NOMO-1 (cell line): ENCODE results near the gene MGAM2.

Experiments used
- DNase-seq, 2 experiments: peaks; one replicate each; lab custom pipeline; 2025; ENCODE audit not compliant: unreplicated experiment in 2 of 2; lab: John Stamatoyannopoulos, UW

Gene MGAM2

DNA sequence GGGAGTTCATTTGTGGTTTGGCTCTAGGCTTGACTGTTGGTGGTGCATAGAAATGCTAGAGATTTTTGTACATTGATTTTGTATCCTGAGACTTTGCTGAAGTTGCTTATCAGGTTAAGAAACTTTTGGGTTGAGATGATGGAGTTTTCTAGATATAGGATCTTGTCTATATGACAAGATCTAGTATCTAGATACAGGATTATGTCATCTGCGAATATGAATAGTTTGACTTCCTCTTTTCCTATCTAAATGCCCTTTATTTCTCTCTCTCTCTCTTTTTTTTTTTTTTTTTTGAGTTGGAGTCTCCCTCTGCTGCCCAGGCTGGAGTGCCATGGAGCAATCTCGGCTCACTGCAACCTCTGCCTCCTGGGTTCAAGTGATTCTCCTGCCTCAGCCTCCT is 62.9 kb downstream of the MGAM2 start:
- DNase-seq, result peak in 1 of 2 experiments; percentile 14

DNA sequence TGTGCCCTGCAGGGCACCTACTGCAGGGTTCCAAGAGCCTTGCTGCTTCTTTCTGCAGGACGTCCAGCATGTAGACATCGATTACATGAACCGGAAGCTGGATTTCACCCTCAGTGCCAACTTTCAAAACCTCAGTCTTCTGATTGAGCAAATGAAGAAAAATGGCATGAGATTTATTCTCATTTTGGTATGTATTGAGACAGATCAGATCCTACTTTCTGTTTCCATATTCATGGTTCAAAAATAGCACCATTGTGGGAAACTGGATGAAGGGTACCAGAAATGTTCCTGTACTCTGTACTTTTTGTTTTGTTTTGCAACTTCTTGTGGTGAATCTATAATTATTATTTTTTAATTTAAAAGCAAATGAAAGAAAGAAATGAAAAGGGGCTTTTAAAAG is 64.1 kb downstream of the MGAM2 start:
- DNase-seq, result peak in 1 of 2 experiments; percentile 19

DNA sequence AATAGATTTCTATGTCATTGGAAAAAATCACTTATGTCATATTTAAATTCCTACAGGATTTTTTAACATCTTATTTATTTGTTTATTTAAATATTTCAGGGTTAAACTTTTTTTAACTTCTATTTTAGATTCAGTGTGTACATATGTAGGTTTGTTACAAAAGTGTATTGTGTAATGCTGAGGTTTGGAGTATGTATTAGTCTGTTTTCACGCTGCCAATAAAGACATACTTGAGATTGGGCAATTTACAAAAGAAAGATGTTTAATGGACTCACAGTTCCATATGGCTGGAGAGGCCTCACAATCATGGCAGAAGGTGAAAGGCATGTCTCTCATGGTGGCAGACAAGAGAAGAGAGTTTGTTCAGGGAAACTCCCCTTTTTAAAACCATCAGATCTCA is 65.4 kb downstream of the MGAM2 start:
- DNase-seq, result no peak

DNA sequence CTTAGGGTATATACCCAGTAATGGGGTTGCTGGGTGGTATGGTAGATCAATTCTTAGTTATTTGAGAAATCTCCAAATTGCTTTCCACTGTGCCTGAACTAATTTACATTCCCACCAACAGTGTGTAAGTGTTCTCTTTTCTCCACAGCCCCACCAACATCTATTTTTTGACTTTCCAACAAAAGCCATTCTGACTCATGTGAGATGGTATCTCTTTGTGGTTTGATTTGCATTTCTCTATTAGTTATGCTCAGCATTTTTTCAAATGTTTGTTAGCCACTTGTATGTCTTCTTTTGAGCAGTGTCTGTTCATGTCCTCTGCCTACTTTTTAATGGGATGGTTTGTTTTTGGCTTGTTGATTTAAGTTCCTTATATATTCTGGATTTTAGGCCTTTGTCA is 66.4 kb downstream of the MGAM2 start:
- DNase-seq, result no peak

GRCh38 chr7:142180426-142180825 is 68.9 kb downstream of the MGAM2 start:
- no peak for DNase-seq

DNA sequence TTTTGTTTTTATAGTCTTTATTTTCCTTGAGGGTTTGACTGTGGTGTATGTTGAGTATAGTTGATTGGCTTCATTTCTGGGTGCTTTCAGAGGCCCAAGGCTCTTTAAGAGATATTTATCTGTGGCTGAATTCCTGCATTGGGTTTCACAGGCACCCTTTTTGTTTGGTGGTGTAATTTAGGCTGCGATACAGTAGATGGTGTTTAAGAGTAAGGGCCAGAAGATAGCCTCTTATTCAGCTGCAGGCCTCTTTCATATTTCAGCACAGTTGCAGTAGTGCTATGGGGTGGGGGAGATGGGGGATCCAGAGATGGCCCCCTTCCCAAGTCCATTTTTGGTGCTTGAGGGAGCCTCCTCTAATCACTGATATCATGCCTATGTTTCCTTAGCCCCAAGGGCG is 69.7 kb downstream of the MGAM2 start:
- DNase-seq, result no peak

- no peak for DNase-seq
Measured at GRCh38 chr7:142181966-142182365, 70.4 kb downstream of the MGAM2 start.

- DNase-seq, result no peak
Measured at GRCh38 chr7:142185069-142185468, 73.6 kb downstream of the MGAM2 start.

- peak in 1 of 2 experiments; percentile 6 for DNase-seq
Measured at GRCh38 chr7:142185801-142186200, 74.3 kb downstream of the MGAM2 start.

DNA sequence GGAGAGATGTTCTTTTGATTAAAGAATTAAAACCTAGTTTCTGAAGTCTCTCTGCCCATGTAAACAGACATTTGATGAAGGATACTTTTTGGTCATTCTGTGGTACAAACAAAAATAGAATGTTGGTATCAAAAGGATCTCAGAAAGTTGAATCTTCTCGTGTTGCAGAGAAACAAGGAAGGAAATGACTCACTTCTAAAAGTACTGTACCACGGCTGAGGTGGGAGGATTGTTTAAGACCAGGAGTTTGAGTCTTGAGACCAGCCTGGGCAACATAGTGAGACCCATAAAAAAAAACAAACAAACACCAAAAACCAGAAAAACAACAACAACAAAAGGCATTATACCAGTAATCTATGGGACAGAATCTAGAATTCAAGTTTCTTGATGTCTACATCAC is 76.6 kb downstream of the MGAM2 start:
- peak in 1 of 2 experiments; percentile 47 for DNase-seq

- DNase-seq, result peak in 1 of 2 experiments; percentile 17
Measured at GRCh38 chr7:142188846-142189245, 77.3 kb downstream of the MGAM2 start.

GRCh38 chr7:142194201-142194600 is 82.7 kb downstream of the MGAM2 start:
- no peak for DNase-seq

DNA sequence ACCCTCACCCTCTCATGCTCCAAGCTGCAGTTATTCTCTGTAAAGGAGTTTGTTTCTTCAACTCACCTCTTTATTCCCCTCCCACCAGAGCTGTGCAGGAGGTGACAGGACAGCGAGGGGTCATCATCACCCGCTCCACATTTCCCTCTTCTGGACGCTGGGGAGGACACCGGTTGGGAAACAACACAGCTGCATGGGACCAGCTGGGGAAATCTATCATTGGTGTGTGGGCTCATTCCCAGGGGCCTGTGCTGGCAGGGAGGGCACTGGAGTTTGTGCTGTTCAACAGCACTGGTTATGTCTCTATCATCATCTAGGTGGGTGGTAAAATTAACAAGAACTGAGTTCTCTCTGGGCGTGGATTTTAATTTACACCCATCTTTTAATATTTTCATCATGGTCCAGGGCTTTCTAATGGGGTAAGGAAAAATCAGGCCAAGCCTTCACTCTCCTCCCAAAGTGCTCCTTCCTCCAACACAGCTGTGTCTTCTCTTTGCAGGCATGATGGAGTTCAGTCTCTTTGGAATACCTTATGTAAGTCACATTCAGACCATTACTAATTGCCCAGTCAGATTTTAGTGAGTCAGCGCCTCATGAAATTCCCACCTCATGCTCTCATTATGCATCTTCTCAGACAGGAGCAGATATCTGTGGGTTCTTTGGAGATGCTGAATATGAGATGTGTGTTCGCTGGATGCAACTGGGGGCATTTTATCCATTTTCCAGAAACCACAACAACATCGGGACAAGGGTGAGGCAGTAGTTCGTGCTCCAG is 84.7 kb downstream of the MGAM2 start:
- DNase-seq, result no peak

- DNase-seq, result no peak
Measured at GRCh38 chr7:142200206-142200605, 88.7 kb downstream of the MGAM2 start.

DNA sequence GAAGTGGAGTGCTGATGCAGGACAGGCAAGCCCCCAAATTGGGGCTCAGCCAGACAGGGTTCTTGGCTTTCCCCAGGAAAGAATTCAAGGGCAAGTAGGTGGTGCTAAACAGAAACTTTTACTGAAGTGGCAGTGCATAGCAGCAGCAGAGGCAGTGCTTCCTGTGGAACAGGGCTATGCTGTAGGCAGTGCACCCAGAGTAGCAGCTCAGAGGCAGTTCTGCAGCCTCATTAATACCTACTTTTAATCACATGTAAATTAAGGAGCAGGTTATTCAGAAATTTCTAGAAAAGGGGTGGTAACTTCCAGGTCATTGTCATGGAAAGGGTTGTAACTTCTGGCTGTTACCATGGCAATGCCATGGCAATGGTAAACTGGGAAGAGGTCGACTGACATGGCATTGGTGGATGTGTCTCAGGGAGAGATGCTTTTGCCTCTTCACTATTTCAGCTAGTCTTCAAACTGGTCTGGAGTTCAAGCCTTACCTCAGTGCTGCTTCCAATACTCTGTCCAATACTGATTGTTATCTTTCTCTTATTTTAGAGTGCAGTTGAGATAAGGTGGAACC is 117.1 kb downstream of the MGAM2 start:
- no peak for DNase-seq

DNA sequence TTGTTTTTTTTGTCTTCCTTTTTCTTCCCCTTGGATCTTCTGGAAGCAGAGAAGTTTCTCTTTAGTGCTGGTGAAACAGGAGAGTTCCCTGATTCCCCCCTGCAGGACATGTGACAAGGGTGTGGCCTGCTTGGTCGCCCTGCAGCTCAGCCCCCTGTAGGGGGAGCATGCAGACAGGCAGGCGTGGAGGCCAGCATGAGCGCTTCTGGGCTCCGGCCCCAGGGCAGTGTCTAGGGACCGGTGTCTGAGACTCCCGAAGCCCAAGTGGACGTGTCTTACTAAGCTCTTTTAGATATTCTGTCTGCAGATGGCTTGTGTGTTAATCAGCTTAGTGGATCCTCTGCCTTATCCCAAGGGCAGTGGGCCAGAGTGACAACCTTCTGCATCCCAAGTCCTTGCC is 120.2 kb downstream of the MGAM2 start:
- no peak for DNase-seq

GRCh38 chr7:142240546-142240945 is 129.0 kb downstream of the MGAM2 start:
- DNase-seq, result no peak

DNA sequence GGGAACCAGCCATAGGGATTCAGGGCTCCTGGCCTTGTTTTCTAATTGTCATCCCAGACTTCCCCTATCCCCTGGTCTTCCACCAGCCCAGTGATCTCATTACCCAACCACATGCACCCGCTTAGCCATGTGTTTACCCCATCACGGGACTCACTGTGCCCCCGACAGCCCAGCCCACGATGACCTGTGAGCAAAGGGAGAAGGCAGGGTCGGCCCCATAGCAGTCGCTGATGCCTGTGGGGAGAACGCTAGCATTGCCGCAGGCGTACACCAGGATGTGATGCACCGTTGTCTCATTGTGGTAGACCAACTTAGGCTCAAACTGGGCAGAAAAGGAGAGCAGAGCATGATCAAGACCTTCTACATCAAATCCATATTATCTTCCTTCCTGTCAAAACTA is 132.3 kb downstream of the MGAM2 start:
- no peak for DNase-seq

DNA sequence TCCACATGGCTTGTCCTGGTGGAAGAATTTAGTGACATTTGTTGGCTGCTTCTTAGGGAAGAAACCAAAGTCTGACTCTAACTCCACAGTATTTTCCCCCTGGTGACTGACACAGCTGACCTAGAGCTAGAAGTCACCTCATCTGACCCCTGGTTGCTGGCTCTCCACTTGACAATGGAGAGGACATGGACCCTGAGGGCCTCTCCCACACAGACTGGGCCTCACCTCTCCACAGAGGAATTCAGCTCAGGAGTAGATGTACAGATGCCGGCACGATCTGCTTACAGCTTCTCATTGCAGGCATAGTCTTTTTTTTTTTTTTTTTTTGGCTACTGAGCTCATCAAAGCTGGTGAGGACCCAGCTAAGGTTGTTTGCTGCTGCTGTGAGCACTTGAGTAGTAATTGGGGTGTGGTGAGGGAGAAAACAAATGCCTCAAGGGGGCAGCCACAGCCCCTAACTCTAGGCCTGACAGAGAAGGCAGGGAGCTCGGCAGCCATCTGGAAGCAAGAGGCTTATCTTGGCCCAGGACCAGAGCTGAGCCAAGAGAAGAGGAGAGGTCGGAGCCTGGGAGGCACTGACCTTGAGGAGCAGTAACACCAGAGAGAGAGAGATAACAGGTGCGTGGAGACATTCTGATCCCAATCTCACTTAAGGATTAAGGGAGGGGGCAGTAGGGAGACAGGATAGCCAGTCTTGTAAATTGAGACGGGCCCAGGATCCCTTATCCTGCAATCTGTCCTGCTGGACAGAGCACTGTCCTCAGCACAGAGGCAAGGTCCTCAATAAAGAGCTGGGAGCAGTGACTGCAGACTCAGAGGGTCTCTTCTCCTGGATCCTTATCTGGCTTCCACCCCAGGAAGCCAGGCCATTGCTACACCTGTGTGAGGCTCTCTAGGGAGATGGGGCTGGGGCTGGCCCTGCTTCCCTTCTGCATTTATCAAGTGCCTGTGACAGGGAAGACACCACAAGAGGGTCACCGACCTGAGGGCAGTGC is 136.9 kb downstream of the MGAM2 start:
- DNase-seq, result no peak

DNA sequence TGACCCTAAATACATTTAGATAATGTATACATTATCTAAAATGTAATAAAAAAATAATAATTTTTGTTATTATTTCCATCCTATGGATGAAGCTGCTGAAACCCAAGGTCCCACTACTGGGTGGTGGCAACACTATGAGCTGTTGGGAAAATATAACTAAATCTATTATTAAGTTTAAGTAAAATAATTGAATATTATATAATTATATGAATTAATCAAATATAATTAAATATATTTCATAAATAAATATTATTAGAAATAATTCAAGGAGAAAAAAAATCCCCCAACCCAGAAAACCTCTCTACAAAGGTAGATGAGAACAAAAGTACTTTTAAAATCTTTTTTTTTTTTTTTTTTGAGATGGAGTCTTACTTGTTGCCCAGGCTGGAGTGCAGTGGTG is 138.4 kb downstream of the MGAM2 start:
- DNase-seq, result no peak

- no peak for DNase-seq
Measured at GRCh38 chr7:142250705-142251104, 139.2 kb downstream of the MGAM2 start.
